SIG-M5 treated with dmso at 0.1 percent for 504 hours (cell line): ENCODE measurements around the gene FRZB.

ENCODE experiments used
- DNase-seq: peaks from one replicate; lab custom pipeline; 2025; ENCODE audit not compliant: unreplicated experiment; lab: John Stamatoyannopoulos, UW

The FRZB gene

DNA sequence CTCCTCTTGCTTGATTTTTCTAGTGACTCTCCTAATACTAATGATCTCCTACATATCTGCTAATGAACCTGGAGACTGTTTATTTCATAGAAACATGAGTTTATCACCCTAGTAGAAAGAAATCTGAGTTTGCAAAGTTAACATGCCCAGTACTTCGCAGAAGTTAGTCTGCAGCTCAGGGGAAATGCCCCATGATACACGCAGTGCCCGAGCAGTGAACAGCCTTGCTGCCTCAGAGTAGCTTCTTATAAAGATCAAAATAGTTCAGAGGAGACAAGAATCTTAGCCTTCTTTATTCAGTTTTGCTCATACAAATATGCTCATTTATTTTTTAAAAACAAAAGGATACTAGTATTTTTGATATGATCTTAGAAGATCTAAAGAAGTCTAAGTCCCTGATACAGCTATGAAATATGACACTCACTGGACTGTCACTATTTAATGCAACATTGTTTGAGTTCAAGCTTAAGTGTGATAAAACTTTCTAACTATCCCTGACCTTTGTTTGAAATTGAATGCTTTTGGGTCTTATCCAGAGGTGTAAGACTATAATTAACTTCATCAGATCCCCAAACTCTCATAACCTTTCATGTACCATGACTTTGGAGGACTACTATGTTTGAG lies 20.5 kb downstream of the FRZB start:
- no peak for DNase-seq

DNA sequence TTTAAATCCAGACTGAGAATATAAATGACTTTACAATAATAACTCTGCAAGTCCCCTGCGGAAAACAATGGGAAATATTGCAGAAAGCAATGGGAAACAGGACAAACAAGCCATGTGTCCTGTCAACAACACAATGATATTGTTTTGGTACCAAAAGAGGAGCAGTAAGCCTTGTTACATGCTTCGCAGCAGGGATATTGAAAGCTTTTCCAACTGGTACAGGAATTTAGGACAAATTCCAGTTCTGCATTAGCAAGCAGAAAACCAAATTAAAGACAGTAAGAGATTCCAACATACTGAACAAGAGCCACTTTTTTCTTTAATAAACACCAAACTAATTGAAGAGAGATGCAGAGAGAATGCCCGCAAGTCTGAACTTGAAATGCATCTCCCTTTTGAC lies 30.0 kb downstream of the FRZB start:
- DNase-seq = no peak

DNA sequence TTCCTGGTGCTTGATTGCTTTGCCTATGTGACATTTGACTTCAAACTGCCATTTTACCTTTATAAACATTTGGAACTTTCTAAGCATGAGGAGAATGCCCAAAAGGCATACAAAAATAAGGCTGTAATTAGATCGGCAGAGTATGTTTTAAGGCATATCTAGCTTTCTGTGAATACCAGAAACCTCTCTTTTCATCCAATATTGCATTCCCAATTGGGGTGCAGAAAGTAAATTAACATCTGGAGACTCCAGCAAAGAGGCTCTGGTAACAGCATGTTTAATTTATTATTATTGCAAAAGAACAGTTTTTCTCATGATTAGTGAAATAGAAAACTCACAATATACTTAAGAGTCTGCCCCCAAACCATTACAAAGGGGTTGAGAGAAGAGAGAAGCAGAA lies 32.1 kb downstream of the FRZB start:
- DNase-seq = no peak

- DNase-seq = no peak
Measured at GRCh38 chr2:182833084-182833854, 33.2 kb downstream of the FRZB start.

DNA sequence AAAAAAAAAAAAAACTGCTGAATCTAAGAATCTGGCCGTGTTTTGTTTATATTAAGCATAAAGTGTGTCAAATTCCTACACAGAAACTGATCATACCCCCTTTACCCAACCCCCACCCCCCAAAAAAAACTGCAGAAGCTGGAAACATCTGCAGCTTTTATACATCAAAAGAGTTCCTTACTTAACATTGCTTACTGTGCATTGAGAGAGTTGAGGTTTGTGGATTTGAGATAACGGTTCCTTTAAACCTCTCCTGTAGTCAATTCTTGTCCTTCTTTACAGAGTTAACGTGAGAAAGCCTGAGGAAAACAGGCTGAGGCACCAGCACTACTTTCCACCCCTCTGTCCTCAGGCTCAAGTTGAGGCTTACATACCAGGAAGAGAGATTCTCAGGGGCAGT lies 34.5 kb downstream of the FRZB start:
- DNase-seq = no peak

GRCh38 chr2:182831101-182831500 lies 35.3 kb downstream of the FRZB start:
- no peak for DNase-seq

- no peak for DNase-seq
Measured at GRCh38 chr2:182827182-182827879, 39.1 kb downstream of the FRZB start.

DNA sequence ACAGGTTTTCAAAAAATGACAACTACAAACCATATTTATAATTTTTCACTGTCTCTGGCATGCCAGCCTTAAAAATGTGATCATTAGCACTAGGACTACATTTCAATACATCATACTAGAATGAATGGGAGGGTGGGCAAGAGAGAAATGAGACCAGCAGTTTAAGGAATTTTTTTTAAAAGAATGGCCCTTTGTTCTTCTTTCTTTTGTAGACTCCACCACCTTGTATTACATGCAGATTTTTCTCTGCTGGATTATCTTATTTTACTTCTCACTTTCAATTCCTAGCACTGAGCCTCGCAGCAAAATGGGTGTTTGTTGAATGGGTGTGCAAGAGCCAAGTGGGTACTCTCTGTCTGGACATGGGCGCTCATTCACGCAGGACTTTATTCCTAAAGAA lies 39.9 kb downstream of the FRZB start:
- no peak for DNase-seq

DNA sequence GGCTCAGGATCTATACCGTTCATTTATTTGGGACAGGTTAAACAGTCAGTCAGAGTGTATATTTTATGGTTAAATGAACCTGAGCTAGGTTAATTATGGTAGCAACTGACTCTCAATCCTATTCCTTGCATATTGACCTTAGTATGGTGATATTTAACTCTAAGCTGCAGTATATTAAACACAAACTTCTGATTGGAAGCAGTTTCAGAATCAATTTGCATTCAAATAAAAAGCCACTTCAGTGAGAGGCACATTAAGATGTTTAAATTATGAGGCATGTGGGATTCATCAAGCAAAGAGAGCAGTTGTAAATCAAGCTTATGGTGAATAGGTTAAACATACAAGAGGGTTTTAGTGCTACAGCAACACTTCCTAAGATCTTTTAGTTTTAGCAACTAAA lies 40.4 kb downstream of the FRZB start:
- DNase-seq = no peak

DNA sequence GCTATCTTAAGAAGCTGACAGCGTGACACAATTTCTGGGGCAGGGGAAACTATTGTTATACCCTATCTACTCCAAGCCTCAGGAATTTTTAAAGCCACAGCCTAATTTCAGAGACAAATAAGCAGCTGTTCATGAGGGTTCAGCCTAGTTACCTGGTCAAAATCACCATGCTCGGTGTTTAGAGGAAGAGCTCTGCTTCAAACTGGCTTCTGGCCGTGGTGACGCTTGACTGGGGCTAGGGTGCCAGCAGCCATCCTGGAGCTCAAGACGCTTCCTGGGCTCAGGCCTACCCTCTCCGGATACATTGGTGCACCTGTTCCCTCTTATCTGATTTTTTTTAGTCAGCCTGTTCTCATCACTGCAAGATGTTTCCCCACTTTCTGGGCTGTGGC lies 41.7 kb downstream of the FRZB start:
- no peak for DNase-seq

- no peak for DNase-seq
Measured at GRCh38 chr2:182824056-182824766, 42.2 kb downstream of the FRZB start.

- DNase-seq = no peak
Measured at GRCh38 chr2:182822733-182823132, 43.7 kb downstream of the FRZB start.

- DNase-seq = no peak
Measured at GRCh38 chr2:182821182-182821581, 45.3 kb downstream of the FRZB start.

- no peak for DNase-seq
Measured at GRCh38 chr2:182819412-182819811, 47.0 kb downstream of the FRZB start.

DNA sequence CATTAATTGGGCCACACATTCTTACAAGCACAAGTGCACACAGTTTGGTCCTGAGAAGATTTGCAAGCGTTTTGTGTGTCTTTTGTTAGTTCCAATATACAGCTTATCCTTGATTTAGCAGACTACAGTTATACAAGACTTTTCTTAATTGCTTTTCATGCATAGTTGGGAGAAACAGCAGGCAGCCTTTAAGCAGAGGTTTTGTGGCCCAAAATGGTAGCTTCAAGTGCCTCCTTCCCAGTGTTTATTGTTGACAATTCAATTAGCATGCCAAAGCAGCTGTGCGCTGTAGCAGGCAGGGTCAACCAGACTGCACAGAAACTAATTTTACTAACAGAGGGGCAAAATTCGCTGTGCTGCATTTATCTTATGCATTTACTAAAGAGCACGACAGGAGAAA lies 47.5 kb downstream of the FRZB start:
- no peak for DNase-seq

- no peak for DNase-seq
Measured at GRCh38 chr2:182818501-182818900, 47.9 kb downstream of the FRZB start.

DNA sequence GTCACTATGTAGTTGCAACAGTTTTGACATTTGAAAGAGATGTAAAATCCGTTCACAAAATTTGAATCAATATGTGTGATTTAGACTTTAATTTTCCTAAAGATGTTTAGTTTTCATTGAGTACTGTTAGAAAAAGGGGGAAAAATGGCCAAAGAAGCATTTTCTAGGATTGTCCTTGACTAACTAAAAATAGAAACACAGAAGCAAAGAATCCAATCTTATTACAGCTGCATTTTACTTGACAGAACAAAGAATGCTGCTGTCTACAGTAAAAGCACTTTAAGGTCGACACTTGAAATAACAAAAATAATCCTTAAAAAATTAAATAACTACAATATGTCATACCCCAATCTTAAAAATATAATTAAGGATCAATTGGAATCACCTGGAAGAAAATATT lies 48.9 kb downstream of the FRZB start:
- DNase-seq = no peak

DNA sequence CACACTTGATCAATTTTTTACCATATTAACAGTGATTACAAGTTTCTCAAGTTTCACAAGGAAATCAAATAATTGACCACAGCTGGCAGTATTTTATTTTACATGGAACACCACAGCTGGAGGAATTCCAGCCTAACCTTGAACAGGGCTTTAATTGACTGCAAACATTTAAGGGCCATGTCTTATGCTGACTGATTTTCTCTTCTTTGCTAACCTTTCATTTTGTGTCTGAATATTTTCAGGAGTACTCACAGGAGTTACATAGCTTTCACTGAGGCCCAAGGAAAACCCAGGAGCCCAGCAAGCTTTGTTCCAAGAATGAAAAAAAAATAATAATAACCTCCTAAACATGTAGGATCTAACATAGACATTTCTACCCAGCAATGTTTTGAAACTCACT lies 49.6 kb downstream of the FRZB start:
- no peak for DNase-seq

- DNase-seq = no peak
Measured at GRCh38 chr2:182814804-182815203, 51.6 kb downstream of the FRZB start.

DNA sequence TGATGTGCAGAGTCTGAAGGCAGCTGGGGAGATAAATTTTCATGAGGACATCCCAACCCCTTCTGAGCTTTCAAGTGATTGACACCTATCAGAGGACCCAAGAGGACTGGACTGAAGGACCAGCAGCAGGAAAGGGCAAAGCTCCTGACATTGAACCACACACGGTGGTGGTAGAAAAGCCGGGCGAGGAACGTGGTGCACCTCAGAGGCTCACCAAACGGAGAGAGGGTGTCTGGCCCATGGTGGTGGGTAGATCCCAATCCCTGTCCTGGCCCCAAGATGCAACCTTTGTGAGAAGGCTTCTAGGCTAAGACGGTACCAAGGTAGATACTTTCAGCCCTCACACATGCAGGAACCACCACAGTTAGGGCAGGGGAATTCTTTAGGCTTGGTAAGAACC lies 52.1 kb downstream of the FRZB start:
- no peak for DNase-seq

GRCh38 chr2:182810087-182810486 lies 56.4 kb downstream of the FRZB start:
- DNase-seq = no peak

DNA sequence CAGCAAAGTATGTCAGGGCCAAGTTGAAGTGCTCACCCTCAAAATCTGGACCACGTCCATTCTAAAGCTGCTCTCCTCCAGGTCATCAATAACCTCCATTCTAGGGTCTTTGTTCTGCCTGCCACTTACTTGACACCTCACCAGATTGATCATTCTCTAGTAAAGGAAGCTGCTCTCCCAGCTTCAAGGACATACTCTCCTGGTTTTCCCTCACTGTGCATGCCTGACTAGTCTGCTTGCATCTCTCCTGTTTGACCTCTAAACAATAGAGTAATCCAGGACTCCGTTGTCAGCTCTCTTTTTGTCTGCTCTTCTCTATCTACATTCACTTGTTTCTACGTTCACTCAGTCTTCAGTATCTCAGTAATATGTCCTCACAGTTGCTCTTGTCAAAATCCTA lies 59.1 kb downstream of the FRZB start:
- DNase-seq = no peak
